ENCODE results near the gene MT1A. TPM values are rescaled to one million over a fixed set of nuclear protein-coding genes. Genes with fewer than 3 reads are reported as not detected.
A peak's percentile ranks its signal among the peaks of the same experiment; 100 is the strongest.

Gene MT1A
- total RNA-seq: 4.9 TPM
- long read RNA-seq, partial matches to known transcripts: 0 of 1 reads
- long read RNA-seq, other reads (novel, unspliced or antisense): 0 of 1 reads

DNA sequence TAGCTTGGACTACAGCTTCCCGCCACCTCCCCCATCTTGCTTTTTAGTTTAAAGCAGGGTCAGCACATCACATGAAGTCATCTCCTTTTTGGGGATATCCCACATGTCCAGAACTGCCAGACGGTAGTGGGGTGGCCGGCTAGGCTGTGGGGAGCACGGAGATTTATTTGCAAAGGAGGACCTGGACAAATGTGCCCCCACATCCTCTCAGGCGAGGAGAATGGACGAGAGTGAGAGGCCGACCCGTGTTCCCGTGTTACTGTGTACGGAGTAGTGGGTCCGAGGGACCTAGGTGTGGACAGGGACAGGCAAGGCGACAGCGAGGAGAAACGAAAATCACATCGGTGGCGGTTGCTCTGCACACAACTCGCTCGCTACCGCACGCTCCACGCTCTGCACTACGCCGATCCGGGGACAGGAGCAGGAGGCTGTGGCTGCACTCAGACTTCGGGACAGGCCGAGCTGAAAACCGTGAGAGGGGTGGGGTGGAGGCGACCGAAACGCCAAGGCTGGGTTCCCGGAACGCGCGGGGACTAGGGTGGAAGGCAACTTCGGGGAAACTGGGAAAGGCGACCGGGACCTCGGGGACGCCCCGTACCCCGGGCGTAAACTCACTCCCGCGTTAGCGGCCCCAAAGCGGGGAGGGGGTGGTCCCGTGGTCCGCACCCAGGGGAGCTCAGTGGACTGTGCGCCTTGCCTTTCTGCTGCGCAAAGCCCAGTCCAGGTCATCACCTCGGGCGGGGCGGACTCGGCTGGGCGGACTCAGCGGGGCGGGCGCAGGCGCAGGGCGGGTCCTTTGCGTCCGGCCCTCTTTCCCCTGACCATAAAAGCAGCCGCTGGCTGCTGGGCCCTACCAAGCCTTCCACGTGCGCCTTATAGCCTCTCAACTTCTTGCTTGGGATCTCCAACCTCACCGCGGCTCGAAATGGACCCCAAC lies at the start of gene MT1A:
Gene MT1A (plus strand): TSS at position 853 of the 937 bp plus-strand sequence. CDS start 73 bp downstream, at position 926.
- H3K27ac ChIP-seq: no peak within 1 kb of the TSS

DNA sequence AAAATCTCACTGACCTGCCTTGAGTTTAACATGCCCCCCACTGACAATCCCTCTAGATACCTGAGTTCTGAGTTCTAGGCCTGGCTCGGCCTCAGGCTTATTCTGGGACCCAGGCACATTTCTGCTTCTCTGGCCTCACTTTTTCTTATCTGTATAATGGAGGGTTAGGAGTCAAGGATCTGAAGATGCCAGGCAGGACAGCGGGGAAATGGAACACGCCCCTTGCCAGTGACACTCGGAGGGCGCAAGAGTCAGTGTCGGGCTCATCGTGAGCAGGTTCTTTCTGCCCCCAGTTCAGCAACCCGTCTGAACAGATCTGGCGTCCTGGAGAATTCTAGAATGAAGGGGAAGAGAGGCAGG lies 49.7 kb upstream of the MT1A start:
- TF ChIP-seq, protein P1, sequence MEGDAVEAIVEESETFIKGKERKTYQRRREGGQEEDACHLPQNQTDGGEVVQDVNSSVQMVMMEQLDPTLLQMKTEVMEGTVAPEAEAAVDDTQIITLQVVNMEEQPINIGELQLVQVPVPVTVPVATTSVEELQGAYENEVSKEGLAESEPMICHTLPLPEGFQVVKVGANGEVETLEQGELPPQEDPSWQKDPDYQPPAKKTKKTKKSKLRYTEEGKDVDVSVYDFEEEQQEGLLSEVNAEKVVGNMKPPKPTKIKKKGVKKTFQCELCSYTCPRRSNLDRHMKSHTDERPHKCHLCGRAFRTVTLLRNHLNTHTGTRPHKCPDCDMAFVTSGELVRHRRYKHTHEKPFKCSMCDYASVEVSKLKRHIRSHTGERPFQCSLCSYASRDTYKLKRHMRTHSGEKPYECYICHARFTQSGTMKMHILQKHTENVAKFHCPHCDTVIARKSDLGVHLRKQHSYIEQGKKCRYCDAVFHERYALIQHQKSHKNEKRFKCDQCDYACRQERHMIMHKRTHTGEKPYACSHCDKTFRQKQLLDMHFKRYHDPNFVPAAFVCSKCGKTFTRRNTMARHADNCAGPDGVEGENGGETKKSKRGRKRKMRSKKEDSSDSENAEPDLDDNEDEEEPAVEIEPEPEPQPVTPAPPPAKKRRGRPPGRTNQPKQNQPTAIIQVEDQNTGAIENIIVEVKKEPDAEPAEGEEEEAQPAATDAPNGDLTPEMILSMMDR (IDR thresholded peaks at IDR 0.05): no peak
- Histone ChIP-seq H3K27me3 (peaks cover 20% of the 10 kb centered on the region), H3K4me1 (peaks cover 9% of the 10 kb centered on the region), H3K9me3 (no peaks in the 10 kb centered on the region), H3K27ac (no peak overlapping the region), H3K4me3 (peak overlapping the region; percentile 31), H3K36me3 (no peaks in the 10 kb centered on the region)
- ATAC-seq: no peak
- DNase-seq: no peak
- intact Hi-C loops (cut with DNase I): no loop called here

More for the DNA sequence above, at the start of gene MT1A:
- DNase-seq (peak; percentile 83), ATAC-seq (peak; percentile 80)
- TF ChIP-seq, protein P1 (IDR thresholded peaks at IDR 0.05): no peak
- intact Hi-C loops (cut with DNase I): no loop called here
- Histone ChIP-seq H3K4me3 (peak within 1 kb of the TSS; percentile 51), H3K9me3 (no peaks in the 10 kb centered on the region), H3K27me3 (peaks cover 40% of the 10 kb centered on the region), H3K4me1 (peaks cover 23% of the 10 kb centered on the region), H3K36me3 (no peaks in the 10 kb centered on the region)

DNA sequence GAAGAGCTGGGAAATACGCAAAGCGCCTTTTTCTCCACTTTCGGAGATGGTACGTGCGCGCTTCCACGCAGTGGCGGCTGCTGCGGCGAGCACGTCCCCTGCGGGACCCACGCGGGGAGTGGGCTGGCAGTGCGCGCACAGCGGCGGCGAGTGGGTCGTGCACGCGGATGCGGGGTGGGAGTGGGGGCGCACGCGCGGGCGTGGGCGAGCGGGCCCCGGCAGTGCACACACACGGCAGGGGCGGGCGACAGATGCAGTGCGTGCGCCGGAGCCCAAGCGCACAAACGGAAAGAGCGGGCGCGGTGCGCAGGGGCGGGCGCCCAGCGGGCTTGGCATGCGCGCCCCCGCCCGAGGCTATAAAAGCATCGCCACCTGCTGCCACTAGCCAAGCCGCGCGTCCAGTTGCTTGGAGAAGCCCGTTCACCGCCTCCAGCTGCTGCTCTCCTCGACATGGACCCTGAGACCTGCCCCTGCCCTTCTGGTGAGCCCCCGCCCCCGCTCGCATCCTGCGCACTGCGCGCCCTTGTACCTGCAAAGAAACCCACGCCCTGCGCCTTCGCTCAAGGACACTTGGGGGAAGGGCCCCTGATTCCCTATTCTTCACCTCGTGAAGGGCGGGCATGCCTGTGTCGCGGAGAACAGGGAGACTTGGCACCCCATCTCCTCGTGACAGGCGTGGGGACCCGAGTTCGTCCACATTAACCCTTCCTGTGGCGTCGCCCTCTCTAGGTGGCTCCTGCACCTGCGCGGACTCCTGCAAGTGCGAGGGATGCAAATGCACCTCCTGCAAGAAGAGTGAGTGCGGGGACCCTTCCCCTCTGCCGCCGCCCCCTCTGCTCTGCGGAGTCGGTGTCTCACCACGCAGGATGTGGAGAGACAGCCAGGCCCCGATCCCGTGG lies 49.1 kb upstream of the MT1A start, which contains the start of gene MT3:
Gene MT3 (plus strand): TSS at position 388 of the 899 bp plus-strand sequence. CDS start 63 bp downstream, at position 451.
- peaks cover 20% of the 10 kb centered on the region for H3K27me3 ChIP-seq
- peak; percentile 27 for ATAC-seq

DNA sequence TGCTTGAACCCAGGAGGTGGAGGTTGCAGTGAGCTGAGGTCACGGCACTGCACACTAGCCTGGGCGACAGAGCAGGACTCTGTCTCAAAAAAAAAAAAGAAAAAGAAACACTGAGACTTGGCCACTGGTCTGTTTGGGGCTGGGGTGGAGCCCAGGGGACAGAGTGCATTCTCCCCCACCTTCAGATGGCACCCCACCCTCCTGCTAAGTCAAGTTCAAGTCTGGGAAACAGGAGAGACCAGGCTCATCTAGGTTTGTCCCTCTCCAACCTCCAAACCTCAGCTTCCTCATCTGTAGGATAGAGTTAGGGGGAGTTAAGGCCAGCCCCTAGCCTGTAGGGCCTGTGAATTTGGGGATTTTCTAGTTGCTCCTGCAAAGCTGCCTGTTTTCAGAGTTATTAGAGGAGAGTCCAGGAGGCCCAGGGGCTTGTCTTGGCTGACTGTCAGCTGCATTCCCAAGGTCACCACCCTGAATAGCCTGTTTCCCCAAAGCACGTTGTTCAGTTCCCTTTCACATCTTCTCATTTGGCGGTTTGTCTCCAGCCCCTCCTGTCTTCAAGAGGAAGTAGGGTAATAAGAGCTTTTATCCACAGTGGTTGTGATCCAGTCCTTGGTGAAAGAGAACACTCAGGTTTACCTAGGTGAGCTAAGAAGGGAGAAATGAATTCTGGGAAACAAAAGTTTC lies 46.9 kb upstream of the MT1A start:
- H3K9me3 ChIP-seq: no peaks in the 10 kb centered on the region
- intact Hi-C loops (cut with DNase I): no loop called here
- no peak overlapping the region for H3K4me3 ChIP-seq
- H3K4me1 ChIP-seq: peaks cover 9% of the 10 kb centered on the region
- DNase-seq (no peak), ATAC-seq (peak; percentile 63)
- no peak overlapping the region for H3K27ac ChIP-seq
- TF ChIP-seq, protein P1 (IDR thresholded peaks at IDR 0.05): no peak
- peaks cover 20% of the 10 kb centered on the region for H3K27me3 ChIP-seq
- H3K36me3 ChIP-seq: no peaks in the 10 kb centered on the region

More for the DNA sequence above, 49.1 kb upstream of the MT1A start, which contains the start of gene MT3:
- TF ChIP-seq, protein P1 (IDR thresholded peaks at IDR 0.05): no peak
- DNase-seq: no peak
- H3K36me3 ChIP-seq: no peaks in the 10 kb centered on the region
- H3K4me3 ChIP-seq: peak within 1 kb of the TSS; percentile 31
- intact Hi-C loops (cut with DNase I): no loop called here
- no peak within 1 kb of the TSS for H3K27ac ChIP-seq
- H3K4me1 ChIP-seq: peaks cover 9% of the 10 kb centered on the region
- H3K9me3 ChIP-seq: no peaks in the 10 kb centered on the region
